ENCODE results near the gene KNOP1.
"Not testable (repeated sequence)": the region's sequence is repeated elsewhere in the genome, so short reads cannot be mapped to it uniquely, and the experiment has no call there.

Gene KNOP1

DNA sequence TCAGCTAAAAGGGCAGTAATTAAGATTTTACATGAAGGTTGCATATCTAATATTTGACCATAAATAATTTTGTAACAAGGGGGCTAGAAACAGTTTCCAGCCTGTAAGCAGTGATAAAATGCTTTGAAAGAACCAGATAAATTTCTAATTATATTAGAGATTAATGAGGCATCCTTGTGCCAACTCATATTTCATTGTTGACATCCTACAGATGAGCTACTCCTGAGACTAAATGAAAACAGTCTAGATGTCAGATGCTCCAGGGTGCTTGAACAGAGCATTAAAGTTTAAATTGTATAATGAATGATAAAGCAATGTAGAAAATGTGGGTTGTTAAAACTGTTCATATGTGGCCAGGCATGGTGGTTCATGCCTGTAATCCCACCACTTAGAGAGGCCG, 23.3 kb upstream of the KNOP1 start:
- no peak for DNase-seq (ENCODE audit: low read depth, low spot score)

GRCh38 chr16:19737306-19738038, 19.4 kb upstream of the KNOP1 start:
- no peak for DNase-seq (ENCODE audit: low read depth, low spot score)

GRCh38 chr16:19735074-19735867, 17.2 kb upstream of the KNOP1 start:
- DNase-seq (ENCODE audit: low read depth, low spot score) = no peak

GRCh38 chr16:19733551-19733950, 15.5 kb upstream of the KNOP1 start:
- no peak for DNase-seq (ENCODE audit: low read depth, low spot score)

GRCh38 chr16:19728636-19728965, 10.6 kb upstream of the KNOP1 start:
- no peak for DNase-seq (ENCODE audit: low read depth, low spot score)

DNA sequence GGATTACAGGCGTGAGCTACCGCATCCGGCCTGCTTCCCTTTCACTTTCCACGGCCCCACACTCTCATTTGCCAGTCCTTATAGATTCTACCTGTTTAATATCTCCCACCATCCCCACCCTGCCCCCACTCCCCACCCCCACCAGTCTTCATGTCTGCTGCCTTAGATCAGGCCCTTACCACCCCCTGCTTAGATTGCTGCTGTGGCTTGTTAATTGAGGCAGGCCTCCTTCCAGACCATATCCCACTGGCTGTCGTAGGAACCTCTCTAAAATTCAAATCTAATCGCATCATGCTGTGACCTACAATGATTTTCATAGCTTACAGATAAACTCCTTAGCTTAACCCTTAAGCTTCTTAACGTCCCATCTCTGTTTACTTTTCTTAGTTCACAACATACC, 5.0 kb upstream of the KNOP1 start:
- DNase-seq (ENCODE audit: low read depth, low spot score) = no peak

- no peak for DNase-seq (ENCODE audit: low read depth, low spot score)
Observed at GRCh38 chr16:19722269-19722952, 4.4 kb upstream of the KNOP1 start.

GRCh38 chr16:19718624-19718965, 568 bp upstream of the KNOP1 start:
- DNase-seq (ENCODE audit: low read depth, low spot score) = no peak

DNA sequence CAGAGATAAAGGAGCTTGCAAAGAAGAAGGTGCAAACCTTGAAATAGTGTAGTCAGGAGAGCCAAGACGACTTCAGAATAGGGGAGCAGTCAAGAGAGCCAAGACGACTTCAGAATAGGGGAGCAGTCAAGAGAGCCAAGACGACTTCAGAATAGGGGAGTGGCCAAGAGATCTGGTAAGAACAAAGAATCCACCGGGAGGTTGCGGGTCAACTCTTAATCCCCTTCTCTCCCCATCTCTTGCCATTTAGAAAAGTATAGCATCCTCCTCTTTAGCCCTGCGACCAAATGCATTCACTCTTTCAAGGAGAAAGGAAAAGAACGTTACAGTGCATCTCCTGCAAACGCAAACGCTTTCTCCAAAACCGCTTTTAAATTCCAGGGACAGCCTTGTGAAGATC, 713 bp downstream of the KNOP1 start:
- DNase-seq (ENCODE audit: low read depth, low spot score) = no peak

DNA sequence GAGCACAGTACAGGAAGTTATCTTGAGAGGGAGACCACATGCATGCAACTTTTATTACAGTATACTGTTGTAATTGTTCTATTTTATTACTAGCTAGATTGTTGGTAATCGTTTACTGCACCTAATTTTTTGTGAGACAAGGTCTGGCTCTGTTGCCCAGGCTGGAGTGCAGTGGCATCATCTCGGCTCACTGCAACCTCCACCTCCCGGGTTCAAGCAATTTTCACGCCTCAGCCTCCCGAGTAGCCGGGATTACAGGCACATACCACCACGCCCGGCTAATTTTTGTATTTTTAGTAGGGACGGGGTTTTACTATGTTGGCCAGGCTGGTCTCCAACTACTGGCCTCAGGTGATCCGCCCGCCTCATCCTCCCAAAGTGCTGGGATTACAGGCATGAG, 1.3 kb downstream of the KNOP1 start:
- not testable (repeated sequence) for DNase-seq (ENCODE audit: low read depth, low spot score)

DNA sequence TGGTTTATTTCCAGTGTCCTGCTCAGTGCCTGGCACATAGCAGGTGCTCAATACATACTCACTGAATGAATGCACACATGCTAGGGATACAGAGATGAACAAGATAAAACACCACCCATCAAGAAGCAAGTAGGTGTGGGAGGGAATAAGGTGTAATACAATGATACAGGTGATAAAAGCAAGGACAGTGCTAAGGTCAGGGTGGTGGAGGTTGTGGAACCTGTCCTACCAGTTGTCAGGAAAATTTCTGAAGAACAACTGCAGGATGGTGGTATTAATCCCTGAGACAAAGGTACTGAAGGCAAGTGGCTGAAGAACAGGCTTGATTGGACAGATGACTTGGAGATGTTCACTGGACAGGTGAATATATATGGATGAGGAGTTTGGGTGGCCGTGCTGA, 1.8 kb downstream of the KNOP1 start:
- no peak for DNase-seq (ENCODE audit: low read depth, low spot score)

- no peak for DNase-seq (ENCODE audit: low read depth, low spot score)
Observed at GRCh38 chr16:19715566-19715965, 2.5 kb downstream of the KNOP1 start.

DNA sequence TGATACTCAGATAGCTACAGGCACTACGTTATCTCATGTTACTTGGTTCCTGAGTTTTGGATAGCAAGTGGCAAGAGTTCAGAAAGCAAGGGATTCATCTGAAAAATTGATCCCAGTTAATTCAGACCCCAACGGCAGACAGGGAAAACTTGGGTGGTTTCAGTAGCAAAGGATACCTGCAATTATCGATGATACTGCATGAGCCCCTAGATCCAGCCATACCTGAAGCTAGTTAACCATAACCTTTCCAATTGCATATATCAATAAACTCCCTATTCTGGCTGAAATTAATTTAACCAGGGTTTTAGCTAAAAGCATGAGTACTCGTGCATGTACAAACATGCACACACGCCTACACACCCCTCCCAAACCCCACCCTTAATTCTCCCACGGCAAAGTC, 4.3 kb downstream of the KNOP1 start:
- no peak for DNase-seq (ENCODE audit: low read depth, low spot score)

GRCh38 chr16:19712418-19713058, 5.5 kb downstream of the KNOP1 start:
- no peak for DNase-seq (ENCODE audit: low read depth, low spot score)

DNA sequence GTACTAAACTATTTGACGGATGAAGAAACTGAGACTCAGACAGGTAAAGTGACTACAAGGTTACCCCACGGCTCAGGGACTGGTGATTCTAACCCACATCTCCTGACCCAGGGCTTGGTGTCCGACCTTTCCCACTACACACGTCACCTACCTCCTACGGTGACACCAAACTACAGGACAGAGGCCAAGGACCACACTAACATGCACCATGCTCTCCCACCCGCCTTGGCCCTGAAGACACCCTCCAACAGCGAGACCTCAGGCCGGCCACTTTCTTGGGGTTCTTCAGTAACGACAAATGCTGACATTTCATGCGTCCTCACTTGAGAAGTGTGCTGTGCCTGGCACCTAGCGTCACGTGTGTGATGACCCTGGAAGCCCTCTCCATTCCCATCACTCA, 6.4 kb downstream of the KNOP1 start:
- DNase-seq (ENCODE audit: low read depth, low spot score) = no peak

GRCh38 chr16:19710991-19711545, 7.0 kb downstream of the KNOP1 start:
- DNase-seq (ENCODE audit: low read depth, low spot score) = no peak

DNA sequence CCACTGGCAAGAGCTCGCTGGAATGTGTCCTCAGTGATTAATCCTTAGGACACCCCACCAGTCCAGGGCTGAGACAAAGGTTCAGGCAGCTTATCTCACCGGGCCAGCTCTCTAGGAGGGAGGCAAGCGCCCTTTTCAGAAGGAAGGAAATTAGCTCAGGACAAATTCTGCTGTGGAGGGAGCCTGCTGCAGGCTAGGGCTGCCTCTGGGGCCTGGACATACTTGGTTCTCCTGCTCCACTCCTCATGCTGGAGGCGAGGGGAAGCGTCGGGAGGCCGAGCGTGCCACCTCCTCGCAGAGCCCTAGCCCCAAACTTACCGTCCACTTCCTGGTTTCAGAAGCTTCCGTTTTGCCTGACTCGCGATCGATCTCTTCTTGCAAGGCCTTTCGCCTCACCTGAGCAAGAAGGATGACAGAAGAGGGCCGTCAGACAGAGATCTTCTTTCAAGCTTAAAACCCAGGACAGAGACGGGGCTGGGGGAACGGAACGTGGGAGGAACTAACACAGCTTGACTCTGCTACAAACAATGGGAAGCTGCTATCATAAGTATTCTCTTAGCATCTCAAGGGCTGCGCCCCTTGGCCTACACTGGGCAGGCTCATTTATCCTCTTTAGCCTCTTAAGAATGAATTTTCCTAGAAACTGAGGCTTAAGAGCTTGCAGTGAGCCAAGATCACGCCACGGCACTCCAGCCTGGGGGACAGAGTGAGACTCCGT, 7.7 kb downstream of the KNOP1 start:
- no peak for DNase-seq (ENCODE audit: low read depth, low spot score)

DNA sequence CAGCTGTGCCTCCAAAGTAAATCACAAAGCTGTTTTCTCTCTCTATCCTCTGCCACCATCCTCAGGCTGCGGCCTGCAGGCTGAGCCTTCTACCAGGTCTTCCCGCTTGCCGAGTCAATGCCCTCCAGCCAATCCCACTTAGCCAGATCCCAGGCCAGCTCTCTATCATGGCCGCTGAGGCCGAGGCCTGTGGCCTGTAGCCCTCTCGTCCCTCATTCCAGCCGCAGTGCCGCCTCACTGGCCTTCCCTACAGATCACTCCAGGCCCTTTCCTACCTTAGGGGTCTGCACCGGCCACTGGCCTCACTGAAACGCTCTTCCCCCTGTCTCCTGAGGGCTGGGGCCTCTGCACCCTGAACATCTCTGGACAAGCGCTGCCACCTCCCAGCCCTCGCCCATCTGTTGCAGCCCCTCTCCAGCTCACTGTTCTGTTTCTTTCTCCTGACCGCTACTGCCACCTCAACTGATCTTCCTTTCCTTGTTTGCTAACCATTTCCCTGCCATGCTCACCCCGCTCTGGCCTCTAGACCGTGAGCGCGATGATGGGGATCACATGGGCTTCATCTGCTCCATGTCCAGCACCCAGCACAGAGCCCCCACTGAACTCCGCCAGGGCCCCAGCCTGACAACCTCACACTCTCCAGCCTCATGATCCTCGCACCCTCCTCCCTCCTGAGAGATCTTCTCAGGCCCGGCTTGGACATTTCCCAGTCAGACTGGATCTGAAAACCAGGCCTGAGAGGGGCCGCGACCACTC, 8.5 kb downstream of the KNOP1 start:
- DNase-seq (ENCODE audit: low read depth, low spot score) = no peak

DNA sequence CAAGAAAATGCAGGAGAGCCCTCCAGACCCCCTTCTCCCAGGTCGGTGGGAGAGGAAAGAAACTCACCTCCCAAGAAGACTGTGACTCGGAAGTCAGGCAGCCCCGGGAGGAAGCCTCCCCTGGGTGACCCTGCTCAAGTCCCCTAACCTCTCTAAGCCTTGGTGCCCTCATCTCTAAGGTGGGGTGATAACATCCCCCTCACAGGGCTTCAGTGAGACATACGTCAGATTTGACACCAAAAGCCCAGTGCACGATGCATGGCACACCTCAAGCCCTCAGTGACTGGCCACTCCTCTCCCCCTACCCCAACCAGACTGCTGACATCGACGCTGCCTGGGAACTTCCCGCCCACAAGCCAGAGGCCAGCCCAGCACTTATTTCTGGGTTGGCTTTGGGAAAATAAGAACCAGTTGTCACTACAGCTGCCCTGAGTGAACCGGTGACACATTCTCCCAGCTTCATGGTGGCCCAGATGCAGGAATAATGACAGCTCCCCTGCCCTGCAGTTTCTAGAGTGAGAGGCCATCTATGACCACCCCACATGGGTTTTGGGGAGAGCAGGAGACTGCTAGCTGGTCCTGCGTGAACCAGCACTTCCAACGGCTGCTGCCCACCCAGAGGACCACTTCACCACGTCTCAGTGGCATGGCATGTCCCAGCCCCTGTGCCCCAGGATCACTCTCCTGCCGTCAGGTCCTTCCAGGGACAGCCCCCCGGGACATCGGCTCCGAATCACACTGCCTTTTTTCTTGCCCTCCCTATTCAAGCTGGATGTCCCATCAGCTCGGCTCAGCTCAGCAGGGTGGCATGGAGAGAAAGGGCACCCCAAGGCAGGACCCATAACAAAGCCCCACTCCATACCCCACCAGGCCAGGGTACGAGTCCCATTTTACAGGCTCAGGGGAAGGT, 9.5 kb downstream of the KNOP1 start:
- no peak for DNase-seq (ENCODE audit: low read depth, low spot score)
